ENCODE data around the gene TMEM204.

TMEM204 gene

DNA sequence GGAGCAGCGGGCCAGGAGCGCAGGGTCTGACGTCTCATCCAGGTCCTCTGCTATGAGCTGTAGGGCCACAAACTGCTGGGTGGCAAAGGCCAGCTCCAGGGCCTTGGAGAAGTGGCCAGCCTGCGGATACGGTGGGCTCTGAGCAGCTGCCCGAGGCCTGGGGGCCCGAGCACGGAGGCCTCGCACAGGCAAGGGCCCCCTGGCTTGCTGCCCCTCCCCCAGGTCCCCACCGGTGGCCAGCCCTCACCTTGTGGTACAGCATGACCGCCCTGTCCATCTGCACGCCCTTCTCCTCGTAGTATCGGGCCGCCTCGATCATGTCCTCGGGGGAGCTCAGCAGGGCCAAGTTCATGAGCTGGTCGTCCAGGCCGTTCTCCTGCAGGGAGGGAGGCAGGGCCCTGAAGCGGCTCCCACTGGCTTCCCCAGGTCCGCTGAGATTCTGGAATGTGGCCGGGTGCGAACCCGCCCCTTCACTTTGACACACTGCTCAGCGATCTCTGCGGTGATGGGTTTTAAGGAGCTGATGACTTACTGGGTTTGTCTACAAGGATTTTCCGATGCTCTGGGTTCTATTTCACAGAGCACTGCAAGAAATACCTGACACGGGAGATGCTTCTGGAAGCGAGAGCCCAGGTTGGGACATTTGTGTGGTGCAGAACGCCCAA is 9.8 kb upstream of the TMEM204 start:
- no peak for DNase-seq

DNA sequence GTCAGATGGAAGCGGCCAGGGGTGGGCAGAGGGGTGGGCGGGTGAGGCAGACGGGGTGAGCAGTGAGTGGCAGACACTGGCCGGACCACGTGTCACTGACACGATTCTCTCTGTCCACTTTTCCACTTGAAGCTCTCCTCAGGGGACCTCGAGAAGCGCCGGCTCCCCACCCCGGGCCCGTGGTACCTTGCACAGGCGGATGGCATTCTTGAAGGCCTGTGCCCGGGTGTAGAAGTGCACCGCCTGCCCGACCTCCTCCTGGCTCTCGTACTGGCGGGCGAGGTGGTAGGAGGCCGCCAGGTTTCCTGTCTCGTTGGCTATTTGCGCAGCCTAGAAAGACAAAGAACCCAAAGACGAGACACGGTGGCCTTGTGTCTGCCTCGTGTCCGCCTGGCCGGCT is 9.1 kb upstream of the TMEM204 start:
- no peak for DNase-seq

DNA sequence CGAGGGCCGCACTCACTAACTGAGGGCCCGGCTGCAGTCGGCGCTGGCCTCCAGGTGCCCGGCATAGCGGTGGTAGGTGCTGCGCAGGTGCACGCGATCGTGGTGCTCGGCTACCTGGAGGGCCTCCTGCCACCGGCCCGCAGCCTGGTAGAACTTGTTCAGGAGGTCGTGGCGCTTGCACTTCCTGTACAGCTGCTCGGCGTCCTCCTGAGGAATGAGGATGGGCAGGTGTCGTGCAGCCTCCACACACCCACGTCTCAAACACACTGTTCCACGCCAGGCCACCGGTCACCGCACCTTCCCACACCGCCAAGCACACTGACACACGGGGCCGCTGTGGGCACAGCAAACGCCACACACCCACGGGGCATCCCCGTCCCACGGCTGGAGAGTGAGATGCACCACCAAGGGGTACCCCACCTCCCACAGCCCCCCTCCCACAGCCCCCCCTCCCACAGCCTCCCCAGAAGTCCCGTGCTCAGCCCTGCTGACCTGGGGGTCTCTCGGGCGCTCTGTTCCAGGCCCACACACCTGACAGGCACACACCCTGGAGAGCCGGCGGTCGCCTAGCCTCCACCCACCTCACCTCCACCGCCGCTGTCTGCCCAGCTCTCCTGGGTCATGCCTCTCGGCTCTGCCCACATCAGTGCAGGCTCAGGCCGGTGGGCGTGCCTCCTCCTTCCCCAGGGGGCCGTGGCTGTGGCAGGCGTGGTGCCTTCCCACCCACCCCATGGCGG is 7.4 kb upstream of the TMEM204 start:
- no peak for DNase-seq

DNA sequence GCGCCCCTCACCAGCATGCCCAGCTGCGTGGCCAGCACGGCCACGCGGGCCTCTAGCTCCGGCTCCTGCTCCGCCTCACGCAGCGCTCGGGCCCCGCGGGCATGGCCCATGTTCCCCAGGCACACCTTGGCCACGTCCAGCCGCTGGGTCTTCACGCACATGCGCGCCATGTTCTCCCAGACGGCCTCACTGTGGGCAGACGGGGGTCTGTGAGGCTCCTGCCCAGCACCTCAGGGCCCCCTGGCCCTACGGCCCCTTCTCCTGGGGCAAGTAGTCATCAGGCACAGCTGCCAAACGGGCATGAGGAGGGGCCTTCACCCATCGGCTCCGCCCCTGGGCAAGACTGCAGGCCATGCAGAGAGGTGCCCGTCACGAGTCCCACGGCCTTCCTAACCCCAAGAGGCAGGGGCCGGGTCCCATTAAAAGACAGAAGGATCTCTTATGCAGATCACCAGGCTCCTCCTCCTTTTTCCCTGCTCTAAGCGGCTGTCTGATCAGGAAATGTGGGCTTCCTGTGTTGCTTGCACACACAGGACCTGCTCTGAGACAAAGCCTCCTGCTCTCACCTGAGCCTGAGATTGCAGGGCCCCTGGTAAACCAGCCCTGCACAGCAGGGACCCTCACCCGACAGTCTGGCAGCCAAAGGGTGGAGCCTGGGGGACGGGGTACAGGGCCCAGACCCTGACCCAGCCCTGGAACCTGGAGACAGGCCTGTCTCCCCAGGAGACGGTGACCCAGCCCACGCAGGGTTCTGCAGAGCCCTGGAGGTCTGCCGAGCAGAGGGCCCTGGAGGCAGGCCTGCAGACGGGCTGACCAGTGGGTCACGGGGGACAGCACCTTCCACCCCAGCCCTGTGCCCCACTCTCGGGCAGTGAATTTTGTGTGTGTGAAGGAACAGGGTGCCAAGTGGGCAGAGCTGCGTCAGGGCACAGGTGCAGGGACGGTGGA is 6.6 kb upstream of the TMEM204 start:
- DNase-seq, result no peak

DNA sequence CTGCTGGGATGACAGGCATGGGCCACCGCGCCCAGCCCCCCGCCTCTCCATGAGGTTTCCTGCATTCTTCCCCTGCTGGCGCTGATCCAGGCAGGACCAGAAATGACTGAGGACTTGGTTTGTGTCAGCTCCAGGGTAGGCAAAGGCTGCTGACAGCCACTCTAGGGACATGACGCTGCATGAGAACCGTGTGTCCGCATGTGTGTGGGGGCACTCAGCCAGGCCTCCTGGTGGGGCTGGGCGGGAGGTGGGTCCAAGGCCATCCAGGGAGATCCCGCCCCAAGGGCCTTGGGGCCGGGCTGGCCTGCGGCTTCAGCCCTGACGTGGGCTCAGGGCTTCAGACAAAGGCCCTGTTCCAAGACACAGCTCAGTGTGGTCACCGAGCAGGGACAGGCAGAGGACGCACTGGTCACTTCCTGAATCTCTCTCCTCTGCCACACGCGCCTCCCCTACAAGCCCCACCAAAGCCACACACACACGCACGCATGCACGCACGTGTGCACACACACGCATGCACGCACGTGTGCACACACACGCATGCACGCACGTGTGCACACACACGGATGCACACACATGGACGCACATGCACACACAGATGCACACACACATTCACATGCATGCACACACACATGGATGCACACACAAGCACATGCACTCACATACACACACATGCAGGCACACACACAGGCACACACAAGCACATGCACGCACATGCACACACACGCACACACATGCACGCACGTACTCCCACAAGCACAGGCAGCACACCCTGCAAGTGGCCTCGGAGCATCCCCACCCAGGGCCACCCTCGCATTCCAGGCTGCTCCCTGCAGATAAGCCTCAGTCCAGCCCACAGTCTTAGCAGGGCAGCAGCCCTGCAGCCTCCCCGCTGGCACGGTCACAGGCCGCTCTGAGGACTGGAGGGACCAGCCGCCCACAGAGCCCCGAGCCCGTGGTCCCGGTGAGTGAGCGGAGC is 5.3 kb upstream of the TMEM204 start:
- no peak for DNase-seq

DNA sequence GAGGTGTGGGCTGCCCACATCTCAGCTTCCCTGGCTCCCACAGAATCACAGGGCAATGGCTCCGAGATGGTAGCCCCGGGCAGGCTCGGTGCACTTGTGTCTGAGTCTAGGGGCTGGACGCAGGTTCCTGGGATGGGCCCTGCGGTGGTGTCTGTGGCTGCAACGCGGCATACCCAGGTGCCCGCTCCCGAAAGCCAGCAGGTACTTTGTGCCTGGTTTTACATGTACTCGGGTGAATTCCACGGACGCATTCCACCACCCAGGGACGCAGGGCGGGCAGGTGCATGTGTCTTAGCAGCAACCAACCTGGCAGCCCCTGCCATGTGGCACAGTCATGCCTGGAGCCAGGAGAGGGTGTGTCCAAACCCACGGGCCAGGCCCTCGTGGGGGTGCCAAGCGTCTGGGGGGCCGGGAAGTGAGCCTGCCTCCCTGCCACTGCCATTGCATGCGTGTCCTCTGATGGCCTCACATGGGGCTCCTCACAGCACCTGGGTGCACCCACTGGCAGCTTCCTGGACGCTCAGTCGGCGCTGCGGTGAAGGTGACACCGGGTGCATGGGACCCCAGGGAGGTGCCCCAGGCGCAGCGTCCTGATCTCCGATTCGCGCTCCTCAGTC is 4.4 kb upstream of the TMEM204 start:
- DNase-seq, result no peak

DNA sequence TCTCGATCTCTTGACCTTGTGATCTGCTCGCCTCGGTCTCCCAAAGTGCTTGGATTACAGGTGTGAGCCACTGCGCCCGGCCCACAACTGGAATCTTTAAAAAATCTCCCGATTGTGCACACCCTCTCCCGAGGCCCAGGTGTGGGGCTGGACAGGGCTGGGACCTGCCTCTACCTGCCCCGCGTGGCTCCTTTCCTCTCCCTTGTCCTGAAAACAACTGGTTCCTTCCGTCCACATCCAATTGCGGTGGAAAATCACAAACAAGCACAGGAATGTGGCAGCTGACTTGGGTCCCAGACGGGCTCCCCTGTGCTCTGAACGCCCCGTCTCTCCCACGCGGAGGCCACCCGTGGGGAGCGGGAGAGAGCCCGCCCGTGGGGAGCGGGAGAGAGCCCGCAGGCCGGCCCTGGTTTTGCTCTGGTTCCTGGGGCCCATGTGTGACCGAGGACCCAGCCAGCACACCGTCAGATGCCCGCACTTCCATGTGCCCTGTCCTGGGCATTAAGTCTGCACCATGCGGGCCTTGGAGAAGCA is 3.0 kb upstream of the TMEM204 start:
- no peak for DNase-seq

DNA sequence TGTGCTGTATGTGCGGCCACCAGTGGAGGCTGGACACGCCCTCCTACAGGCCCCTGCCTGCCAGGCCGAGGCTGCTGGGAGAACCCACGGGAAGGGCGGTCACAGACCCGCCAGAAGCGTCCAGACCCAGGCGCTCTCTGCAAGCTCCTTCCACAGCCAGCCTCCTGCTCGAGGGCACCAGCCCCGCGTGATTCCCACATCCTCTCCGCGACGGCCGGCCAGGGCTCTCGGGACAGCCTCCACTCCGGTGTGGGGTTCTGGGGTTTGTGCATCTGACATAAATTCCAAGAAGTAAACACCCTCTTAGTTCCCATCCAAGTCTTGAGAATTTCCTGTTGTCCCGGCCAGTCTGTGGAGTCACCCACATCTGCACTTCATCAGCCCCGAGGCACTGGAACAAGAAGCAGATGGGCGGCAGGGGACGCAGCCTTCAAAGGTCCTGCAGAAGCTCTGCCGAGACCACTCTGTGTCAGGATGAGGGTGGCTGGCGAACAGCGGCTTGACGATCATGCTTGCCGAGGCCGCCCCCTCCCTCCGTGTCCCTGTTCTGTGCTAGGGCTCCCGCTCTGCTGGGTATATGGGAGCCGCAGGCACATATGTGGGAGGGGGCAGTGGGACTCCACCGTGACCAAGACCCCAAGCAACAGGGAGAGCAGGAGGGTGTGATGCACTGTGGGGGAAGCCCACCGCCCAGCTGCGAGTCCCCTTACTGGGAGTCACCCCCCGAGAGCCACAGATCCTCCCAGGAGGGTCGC is 2.4 kb upstream of the TMEM204 start:
- no peak for DNase-seq

DNA sequence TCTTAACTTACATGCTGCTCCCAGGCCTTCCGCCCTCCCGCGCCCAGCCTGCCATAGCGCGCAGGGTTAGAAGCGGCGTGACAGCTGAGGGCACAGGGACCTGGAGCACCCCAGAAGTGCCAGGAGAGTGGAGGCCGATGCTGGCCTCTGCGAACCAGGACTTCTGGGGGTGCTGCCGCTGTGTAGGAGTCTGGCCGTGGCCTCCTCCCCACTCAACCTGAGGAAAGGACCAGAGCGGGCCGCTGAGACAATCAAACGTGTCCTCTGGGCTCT is 1.9 kb upstream of the TMEM204 start:
- DNase-seq, result no peak

DNA sequence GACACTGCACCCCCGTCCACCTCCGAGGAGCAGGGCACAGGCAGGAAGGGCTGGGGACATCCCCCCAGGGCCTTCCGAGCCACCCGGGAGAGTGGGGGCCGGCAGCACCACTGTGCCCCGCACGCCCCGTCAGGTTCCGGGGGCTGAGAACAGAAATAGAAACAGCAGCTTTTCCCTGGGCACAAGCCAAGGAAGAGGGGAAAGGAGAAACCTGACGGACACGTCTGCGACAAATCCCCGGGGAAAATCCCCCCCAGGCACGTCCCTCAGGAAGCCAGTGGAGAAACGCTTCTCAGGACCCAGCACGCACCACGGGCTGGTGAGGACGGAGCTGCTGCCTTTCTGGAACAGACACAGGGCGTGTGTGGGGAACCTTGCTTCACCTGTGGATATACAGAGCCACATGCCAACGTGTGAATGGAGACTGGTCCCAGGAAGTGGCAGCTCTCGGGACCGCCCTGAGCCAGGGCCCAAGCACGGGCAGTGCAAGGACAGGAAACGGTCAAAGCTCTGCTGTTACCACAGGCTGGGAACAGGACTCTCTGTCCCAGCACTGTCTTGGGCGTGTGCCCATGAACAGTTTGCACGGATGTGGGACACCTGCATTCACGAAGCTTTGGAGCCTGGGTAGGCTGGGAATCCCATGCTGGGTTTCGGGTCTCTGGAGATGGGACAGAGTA is 1.2 kb upstream of the TMEM204 start:
- DNase-seq, result no peak

DNA sequence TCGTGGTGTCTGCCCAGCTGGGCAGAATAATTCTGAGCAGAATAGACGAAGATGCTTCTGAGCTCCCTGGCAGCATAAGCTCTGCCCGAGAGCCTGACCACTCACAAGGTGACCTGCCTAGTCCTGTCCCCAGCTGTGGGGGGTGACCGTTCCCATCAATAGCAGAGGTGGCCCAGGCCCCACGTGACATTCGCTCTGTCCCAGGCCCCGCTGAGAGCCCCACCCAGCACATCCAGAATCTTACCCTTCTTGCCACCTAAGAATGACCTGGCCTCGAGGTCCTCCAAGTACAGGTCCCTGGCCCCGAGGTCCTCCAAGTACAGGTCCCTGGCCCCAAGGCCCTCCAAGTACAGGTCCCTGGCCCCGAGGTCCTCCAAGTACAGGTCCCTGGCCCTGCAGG is 695 bp upstream of the TMEM204 start:
- DNase-seq, result no peak

DNA sequence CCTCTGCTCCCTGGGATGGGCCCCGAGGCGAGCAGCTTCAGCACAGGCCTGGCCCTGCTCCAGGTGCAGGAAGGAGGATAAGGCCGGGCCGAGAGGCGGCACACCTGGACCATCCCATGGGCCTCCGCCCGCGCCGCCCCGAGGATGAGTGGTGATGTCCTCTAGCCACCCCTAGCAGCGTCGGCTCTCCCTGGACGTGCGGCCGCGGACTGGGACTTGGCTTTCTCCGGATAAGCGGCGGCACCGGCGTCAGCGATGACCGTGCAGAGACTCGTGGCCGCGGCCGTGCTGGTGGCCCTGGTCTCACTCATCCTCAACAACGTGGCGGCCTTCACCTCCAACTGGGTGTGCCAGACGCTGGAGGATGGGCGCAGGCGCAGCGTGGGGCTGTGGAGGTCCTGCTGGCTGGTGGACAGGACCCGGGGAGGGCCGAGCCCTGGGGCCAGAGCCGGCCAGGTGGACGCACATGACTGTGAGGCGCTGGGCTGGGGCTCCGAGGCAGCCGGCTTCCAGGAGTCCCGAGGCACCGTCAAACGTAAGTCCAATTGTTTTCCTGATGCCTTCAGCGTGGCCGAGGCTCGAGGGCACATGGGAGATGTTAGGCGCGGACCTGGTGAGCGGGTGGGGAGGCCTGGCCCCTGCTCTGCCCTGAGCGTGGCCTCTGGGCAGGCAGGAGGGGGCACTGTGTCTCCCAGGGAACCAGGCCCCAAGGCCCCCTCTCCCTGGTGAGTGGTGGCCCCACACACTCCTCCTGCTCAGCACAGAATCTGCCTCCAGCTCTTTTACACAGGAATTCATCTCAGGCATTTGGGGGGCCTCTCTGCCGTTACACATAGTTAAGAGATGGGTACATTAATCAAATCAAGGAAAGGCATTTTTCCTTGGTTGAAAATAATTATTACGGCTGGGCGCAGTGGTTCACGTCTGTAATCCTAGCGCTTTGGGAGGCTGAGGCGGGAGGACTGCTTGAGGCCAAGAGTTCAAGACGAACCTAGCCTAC is 855 bp downstream of the TMEM204 start:
- DNase-seq, result no peak

DNA sequence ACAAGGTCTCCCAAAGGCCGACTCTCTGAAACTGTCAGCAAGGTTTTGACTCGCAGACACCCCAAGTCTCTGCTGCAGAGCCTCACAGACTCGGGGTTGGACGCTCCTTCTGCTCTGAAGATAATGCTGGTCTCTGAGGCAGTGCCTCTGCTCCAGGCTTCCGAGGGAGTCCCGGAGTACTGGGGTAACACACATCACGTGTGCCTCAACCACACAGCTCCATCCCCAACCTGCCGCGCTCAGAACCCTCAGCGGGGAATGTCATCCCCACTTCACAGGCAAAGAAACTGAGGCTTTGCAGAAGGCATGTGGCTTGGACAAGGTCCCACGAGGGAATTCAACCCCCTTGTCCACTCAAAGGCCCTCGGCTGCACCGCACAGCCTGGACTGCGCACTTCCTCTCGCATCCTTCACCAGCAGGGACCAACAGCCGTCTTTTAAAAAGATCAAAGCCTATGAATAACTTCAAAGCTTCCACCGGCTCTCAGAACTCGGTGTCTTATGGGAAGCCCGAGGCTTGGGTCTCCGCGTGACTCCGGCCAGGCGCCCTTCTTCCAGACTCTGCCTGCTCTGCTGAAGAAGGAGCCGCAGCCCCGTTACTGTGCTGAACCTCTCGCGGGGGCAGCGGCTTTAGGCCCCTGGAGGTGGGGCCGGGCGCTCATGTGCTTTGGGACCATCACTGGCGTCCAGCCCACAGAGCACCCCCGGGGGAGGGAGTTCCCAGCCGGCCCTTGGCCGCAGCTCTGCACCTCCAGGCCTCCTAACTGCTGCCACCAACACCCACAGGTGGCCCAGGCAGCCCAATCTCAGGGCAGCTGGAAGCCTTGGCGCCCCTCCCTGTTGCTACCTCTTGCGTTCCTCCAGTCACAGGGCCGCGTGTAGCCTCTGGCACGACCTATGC is 2.2 kb downstream of the TMEM204 start:
- DNase-seq, result no peak

DNA sequence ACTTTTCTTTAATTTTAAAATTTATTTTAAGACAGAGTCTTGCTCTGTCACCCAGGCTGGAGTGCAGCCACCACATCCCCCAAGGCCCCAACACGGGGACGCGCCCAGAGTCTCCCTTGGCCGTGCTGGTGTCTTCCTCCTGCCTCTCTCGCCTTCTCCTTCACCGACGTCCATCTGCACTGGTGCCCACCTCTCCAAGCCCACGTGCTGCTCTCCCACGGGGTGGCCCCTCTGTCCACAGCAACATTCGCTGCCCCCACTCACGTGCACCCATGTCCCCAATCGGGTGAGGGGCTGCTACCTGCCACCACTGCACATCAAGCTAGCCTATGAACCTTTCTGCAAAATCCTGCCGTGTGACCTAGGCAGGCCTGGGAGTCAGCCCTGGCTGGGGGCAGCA is 3.1 kb downstream of the TMEM204 start:
- no peak for DNase-seq

DNA sequence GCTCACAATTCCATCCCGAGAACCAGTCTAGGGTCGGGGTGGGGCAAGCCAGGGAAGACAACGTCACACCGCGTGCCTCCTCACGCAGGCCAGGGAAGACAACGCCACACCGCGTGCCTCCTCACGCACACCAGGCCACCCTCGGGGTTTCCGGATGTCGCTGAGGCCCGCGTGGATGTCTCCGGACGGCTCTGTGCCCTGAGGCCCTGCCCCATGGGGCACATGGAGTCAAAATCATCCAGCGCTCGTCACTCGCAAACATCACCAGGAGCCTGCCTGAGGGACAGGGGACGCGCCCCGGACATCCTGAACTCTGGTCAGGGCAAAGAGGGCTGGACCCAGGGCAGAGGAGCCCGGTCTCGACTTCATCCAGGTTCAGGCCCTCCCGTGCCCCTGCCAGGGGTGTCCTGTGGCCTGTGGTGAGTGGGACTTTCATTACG is 3.7 kb downstream of the TMEM204 start:
- no peak for DNase-seq

DNA sequence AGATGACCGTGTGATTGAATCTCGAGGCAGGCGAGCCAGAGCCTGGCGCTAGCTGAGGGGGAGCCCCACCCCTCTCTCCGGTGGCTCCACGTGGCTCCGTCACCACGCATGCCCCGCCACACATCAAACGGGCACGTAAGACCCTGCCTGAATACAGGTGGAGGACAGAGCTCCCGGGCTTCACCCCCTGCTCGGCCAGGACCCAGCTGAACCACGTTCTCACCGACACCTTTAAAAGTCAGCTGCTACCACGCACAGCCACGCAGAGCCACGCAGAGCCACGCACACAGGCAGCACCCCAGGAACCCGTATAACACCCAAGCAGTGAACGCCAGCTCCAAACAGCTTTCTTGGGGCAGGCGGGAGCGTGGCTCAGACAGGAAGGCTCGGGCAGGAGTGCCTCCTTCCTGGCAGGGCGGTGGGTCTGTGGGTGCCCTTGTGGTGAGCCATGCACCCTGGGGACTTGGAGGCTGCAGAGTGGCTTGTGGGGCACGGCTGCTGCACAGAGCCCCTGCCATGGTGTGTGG is 4.4 kb downstream of the TMEM204 start:
- no peak for DNase-seq

DNA sequence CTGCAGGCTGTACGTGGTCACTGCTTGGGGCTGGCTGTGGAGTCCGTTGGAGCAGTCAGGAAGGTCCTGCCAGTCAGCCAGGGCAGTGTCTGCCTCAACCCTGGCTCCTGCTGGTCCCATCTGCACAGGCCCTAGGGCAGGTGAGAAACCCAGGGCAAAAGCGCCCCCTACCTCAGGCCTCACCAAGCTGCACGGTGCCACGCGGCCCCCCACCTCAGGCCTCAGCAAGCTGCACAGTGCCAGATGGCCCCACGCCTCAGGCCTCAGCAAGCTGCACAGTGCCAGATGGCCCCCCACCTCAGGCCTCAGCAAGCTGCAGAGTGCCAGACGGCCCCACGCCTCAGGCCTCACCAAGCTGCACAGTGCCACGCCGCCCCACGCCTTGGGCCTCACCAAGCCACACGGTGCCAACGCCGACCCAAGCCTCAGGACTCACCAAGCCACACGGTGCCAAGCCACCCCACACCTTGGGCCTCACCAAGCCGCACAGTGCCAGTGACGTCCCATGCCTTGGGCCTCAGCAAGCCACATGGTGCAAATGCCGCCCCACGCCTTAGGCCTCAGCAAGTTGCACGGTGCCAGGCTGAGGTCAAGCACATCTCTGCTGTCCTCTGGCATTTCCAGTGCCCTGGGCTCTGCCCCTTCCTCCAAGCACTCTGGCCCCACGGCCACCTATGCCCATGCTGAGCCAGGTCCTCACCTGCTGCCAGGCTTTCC is 5.5 kb downstream of the TMEM204 start:
- no peak for DNase-seq
